Stimulated activated CD4-positive, alpha-beta T cell treated with anti-CD3 and anti-CD28 coated beads, Interleukin-15, amount 100 ng/mL, for 1 hour (primary cell): ENCODE measurements around the gene IL3RA.
"Not testable (repeated sequence)": the region's sequence is repeated elsewhere in the genome, so short reads cannot be mapped to it uniquely, and the experiment has no call there.

Source experiments
- DNase-seq, 2 donors: peaks; one replicate each; pipeline ENCODE4 v3.0.0-alpha.2; 2020; ENCODE audit warnings: low read depth in 1 of 2, low spot score in 1 of 2

The IL3RA gene

DNA sequence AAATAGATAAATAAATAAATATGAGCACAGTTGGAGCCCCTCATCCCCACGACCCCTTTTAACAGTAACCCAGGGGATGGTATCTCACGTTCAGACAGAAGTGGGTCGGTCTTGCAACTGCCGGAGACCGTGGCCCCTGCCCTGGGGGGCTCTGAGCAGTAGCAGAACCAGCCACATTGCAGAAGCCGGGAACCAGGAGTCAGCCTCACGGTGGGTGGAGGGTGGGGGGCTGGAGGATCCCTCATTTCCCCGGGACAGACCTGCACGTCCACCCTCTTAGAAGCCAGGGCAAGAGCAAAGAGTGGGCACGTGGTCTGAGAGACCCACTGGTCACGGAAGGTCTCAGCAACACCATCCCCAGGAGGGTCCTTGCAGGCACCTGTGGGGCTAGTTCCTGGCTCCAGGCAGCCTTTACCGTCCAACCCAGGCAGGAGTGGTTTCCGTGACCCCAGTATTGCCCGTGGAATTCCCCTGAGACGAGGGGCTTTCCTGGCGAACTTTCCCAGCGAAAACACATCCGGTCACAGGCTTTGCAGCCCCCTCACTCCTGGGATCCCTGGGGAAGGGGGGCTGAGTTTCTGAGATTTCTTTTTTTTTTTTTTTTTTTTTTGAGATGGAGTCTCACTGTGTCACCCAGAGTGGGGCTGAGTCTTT is 8.8 kb upstream of the IL3RA start:
- no peak for DNase-seq

DNA sequence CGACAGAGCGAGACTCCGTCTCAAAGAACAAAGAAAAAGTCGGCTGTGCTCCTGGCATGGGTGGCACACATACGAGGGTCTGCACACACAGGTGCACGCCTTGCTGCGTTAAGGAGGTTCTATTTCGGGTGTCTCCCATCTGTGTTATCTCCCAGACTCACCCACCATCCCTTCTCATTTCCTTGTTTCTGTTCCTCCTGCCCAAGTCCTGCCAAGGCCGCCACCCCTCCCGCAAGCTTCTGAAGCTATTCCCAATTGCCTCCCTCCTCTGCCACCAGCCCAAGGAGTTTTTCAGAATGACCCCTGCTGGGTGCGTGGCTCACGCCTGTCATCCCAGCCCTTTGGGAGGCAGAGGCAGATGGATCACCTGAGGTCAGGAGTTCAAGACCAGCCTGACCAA is 6.0 kb upstream of the IL3RA start:
- DNase-seq, result no peak

DNA sequence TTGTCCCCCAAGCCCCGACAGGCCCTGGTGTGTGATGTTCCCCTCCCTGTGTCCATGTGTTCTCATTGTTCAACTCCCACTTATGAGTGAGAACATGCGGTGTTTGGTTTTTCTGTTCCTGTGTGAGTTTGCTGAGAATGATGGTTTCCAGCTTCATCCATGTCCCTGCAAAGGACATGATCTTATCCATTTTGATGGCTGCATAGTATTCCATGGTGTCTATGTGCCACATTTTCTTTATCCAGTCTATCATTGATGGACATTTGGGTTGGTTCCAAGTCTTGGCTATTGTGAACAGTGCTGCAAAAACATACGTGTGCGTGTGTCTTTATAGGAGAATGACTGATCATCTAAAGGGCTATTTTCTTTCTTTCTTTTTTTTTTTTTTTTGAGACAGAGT is 4.2 kb upstream of the IL3RA start:
- not testable (repeated sequence) for DNase-seq

DNA sequence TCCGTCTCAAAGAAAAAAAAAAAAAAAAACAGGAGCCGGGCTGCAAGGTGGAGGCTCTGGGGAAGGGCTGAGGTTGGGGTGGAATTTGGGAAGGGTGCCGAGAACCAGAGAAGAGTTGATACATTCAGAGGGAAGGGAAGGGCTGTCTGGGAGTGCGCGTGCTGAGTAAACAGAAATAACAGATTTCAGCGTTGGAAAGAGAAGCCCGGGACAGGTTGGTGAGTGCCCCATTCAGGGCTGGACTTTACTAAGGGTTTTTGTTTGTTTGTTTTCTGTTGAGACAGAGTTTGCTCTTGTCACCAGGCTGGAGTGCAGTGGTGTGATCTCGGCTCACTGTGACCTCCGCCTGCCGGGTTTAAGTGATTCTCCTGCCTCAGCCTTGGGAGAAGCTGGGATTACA is 1.7 kb upstream of the IL3RA start:
- no peak for DNase-seq

- DNase-seq, result no peak
Observed at GRCh38 chrX:1336948-1337779, 579 bp downstream of the IL3RA start.

DNA sequence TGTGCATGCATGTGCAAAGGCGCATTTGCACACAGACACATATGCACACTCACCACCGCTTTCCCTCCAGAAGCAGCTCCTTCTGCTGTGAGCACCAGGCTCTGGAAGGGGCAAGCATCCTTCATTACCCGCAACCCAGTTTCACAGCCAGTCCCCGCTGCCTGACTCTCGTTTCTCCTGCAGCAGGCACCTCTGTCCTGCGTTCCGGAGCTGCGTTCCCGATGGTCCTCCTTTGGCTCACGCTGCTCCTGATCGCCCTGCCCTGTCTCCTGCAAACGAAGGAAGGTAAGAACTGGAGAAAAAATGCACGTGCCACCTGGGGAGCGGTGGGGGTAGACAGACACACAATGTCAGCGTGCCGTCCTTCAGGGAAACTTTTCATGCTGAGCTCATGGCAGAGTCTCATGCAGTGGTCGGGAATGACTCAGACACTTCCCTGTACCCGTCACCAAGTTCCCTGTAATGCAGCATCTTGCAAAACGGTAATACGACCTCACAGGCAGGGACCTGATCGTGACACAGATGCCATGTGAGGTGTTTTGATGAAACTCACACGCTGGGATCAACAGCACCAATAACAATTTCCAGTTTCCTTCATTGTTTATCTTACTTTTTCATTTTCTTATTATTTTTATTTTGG is 5.1 kb downstream of the IL3RA start:
- DNase-seq, result no peak

GRCh38 chrX:1349606-1350005 is 13.0 kb downstream of the IL3RA start:
- not testable (repeated sequence) for DNase-seq

DNA sequence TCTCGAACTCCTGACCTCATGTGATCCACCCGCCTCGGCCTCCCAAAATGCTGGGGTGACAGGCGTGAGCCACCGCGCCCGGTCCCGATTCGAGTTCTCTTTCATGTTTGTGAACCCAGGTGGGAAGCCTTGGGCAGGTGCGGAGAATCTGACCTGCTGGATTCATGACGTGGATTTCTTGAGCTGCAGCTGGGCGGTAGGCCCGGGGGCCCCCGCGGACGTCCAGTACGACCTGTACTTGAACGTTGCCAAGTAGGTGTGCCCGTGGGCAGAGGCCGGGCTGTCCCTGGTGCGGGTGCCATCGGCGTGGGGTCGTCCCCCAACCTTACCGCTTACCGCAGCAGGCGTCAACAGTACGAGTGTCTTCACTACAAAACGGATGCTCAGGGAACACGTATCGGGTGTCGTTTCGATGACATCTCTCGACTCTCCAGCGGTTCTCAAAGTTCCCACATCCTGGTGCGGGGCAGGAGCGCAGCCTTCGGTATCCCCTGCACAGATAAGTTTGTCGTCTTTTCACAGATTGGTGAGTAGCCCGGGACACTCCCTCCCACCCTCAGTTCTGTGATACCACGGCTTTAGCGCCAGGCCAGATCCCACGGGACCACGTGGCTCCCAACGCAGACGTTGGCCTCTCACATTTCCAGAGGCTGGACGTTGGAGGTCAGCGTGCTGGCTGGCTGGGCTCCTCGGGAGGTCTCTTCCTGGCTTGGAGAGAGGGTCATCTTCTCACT is 15.6 kb downstream of the IL3RA start:
- DNase-seq, result no peak

DNA sequence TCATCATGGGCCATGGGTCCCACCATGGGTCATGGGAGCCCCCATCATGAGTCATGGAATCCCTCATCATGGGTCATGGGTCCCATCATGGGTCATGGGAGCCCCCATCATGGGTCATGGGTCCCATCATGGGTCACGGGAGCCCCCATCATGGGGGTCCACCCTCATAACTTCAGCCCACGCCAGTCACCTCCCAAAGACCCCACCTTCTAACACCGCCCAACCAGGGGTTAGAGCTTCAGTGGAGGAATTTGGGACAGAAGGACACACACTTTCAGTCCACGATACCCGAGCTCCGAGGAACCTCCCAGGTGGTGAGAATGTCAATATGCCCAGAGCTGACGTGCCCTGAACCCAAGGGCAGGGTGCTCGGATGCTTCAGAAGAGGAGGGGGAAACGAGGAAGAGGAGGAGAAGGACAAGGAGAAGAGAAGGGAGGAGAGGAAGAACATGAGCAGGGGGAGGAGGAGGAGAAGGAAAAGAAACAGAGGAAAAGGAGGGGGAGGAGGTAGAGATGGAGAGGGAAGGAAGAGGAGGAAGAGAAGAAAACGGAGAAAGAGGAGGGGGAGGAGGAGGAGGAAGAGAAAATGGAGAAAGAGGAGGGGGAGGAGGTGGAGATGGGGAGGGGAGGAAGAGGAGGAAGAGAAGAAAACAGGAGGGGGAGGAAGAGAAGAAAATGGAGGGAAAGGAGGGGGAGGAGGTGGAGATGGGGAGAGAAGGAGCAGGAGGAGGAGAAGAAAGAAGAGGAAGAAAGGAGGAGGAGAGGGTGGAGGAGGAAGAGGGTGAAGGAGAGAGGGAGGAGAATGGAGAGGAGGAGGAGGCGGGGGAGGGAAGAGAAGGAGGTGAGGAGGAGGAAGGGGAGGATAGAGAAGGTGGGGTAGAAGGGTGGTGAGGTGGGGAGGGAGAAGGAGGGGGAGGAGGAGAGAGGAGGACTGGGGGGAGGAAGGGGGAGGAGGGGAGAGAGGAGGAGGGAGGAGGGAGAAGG is 17.7 kb downstream of the IL3RA start:
- no peak for DNase-seq

DNA sequence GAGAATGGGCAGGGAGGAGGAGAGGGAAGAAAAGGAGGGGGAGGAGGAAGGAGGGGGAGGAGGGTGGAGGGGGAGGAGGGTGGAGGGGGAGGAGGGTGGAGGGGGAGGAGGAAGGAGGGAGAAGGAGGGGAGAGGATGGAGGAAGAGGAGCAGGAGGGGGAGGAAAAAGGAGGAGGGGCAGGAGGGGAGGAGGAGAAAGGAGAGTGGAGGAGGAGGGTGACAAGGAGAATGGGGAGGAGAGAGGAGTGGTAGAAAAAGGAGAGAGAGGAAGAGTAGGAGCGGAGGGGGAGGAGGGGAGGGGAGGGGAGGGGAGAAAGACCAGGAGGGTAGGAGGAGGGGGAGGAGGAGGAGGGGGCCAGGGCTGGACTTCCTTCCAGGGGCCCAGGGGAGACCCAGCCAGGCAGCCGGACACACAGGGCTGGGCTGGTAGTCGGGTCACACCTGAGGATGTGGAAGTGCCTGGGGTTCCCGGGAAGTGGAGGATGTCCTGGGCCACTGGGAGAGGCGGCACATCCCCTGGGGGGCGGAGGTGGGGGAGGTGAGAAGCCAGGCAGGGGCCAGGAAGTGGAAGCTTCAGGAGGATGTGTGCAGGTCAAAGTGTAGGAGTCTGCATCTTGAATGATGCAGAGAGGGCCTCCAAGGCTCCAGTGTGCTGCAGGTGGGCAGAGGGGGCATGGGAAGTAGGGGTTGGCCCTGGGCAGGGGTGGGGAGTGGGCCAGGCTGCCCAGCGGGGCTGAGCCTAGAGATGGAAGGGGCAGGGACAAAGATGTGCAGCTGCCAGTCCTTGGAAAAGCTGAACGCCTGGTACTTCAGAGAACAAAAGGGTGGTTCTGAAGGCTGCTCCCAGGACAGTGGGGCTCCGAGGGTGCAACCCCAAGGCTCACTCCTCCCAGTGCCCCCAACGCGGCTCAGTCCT is 18.8 kb downstream of the IL3RA start:
- no peak for DNase-seq

DNA sequence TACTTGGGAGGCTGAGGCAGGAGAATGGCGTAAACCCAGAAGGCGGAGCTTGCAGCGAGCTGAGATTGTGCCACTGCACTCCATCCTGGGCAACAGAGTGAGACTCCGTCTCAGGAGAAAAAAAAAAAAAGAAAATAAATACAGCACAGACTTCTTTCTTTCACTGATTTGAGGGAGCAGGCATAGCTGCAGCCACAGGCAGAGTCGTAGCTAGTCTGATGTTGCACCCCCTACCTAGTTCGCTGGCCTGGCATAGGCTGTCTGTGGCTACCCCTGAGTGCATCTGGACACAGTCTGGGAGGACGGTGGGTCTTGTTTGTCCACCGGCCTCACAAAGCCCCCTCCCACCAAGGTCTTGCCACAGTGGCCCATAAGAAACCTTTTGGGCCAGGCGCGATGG is 21.4 kb downstream of the IL3RA start:
- DNase-seq, result no peak

GRCh38 chrX:1358793-1359476 is 22.4 kb downstream of the IL3RA start:
- no peak for DNase-seq

DNA sequence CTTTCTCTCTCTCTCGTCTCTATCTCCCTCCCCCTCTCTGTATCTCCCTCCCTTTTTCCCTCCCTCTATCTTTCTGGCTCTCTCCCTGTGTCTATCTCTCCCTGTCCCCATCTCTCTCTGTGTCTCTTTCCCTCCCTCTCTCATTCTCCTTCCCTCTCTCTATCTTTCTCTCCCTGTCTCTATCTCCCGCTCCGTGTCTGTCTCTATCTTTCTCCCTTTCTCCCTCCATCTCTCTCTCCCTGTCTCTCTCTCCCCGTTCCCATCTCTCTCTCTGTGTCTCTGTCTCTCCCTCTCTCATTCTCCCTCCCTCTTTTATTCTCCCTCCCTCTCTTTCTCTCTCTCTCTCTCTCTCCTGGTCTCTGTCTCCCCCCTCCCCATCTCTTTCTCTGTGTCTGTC is 22.9 kb downstream of the IL3RA start:
- DNase-seq, result no peak

DNA sequence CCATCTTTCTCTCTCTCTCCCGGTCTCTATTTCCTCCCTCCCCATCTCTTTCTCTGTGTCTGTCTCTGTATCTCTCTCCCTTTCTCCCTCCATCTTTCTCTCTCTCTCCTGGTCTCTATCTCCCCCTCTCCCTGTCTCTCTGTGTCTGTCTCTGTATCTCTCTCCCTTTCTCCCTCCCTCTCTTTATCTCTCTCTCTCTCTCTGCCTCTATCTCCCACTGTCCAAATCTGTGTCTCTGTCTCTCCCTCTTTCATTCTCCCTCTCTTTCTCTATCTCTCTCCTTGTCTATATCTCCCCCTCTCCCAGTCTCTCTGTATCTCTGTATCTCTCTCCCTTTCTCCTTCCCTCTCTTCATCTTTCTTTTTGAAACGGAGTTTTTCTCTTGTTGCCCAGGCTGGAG is 23.6 kb downstream of the IL3RA start:
- no peak for DNase-seq

- no peak for DNase-seq
Observed at GRCh38 chrX:1361275-1361674, 24.7 kb downstream of the IL3RA start.

DNA sequence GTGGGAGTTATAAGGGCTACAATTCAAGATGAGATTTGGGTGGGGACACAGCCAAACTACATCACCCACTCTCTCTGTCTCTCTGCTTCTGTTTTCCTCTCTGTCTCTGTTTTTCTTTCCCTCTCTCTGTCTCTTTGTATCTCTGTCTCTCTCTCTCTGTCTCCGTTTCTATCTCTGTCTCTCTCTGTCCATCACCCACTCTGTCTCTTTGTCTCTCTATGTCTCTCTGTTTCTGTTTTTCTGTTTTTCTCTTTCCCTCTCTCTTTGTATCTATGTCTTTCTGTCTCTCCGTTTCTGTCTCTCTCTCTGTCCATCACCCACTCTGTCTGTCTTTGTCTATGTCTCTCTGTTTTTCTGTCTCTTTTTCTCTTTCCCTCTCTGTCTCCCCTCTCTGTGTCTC is 25.3 kb downstream of the IL3RA start:
- DNase-seq, result no peak

DNA sequence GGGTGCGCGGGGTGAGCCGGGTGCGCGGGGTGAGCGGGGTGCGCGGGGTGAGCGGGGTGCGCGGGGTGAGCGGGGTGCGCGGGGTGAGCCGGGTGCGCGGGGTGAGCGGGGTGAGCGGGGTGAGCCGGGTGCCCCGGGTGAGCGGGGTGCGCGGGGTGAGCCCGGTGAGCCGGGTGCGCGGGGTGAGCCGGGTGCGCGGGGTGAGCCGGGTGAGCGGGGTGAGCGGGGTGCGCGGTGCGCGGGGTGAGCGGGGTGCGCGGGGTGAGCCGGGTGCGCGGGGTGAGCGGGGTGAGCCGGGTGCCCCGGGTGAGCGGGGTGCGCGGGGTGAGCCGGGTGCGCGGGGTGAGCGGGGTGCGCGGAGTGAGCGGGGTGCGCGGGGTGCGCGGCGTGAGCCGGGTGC is 29.8 kb downstream of the IL3RA start:
- DNase-seq, result not testable (repeated sequence)

DNA sequence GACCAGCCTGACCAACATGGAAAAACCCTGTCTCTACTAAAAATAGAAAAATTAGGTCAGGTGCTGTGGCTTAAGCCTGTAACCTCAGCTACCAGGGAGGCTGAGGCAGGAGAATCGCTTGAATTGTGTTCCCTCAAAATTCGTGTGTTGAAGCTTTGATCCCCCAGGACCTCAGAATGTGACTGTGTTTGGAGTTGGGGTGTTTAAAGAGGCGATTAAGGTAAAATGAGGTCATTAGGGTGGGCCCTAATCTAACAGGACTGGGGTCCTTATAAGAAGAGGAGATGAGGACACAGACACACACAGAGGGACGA is 31.8 kb downstream of the IL3RA start:
- DNase-seq, result no peak

DNA sequence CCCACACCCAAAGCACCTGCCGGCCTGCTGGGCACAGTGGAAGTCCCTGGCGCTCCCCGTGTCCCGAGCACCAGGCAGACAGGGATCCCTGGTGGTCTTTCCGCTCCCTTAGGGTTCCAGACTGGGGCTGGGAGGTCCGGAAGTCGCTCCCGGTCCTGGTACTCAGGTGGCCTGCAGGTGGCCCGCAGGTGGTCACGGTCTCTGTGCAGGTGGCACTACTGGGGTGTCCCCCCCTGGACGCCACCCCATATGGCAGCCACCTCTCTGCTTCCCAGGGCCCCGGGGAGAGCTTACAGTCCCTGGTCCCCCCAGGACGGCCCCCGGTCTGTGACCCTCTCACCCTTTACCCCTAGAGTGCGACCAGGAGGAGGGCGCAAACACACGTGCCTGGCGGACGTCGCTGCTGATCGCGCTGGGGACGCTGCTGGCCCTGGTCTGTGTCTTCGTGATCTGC is 41.7 kb downstream of the IL3RA start:
- DNase-seq, result no peak
